Retinal pigment epithelial cell (primary cell): ENCODE measurements around the gene KRTAP10-6.
"Not testable (repeated sequence)": the region's sequence is repeated elsewhere in the genome, so short reads cannot be mapped to it uniquely, and the experiment has no call there.

Experiments used
- DNase-seq: peaks from one replicate; pipeline ENCODE4 v3.0.0-alpha.2; 2010; ENCODE audit warnings: low read depth
- H3K4me3 ChIP-seq: 2 replicates; pipeline ENCODE4 v1.5.1; 2011; ENCODE audit warnings: mild to moderate bottlenecking, low read length, control low read depth, moderate library complexity
- TF ChIP-seq, protein P1 (sequence below): conservative IDR thresholded peaks from 2 replicates; pipeline ENCODE4 v1.5.1; 2011; ENCODE audit warnings: low read depth, low read length, control low read depth, inconsistent platforms

Gene KRTAP10-6

DNA sequence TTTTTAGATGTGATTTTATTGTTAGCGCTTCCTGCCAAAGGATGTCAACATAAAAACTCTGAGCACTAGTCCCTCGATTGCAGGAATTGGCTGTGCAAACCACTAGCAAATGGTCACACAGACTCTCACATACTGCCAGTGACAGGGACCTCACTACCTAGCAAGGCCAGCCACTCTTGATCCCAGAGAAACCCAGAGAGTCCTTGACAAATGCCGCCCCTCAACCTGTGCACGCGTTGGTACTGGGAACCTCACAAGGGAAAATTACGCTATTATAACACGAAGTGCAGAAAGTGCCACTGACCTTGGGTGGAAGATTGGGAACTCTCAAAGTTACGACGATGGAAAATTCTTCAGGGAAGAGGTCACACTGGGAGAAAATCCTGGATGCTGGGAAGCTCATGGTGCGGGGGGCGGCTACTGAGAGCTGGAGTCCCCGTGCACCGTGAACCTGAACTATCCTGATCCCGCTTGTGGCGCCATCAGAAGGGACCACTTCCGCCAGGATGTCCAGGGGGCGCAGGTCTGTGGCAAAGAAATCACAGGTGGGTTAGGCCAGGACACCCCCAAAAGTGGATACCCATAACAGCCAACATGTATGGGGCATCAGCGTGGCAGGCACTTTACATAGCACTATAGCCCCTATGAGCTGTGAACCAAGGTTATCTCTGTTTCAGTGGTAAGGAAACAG is 24.7 kb downstream of the KRTAP10-6 start:
- DNase-seq = no peak
- no peak overlapping the region for H3K4me3 ChIP-seq
- TF ChIP-seq, protein P1, sequence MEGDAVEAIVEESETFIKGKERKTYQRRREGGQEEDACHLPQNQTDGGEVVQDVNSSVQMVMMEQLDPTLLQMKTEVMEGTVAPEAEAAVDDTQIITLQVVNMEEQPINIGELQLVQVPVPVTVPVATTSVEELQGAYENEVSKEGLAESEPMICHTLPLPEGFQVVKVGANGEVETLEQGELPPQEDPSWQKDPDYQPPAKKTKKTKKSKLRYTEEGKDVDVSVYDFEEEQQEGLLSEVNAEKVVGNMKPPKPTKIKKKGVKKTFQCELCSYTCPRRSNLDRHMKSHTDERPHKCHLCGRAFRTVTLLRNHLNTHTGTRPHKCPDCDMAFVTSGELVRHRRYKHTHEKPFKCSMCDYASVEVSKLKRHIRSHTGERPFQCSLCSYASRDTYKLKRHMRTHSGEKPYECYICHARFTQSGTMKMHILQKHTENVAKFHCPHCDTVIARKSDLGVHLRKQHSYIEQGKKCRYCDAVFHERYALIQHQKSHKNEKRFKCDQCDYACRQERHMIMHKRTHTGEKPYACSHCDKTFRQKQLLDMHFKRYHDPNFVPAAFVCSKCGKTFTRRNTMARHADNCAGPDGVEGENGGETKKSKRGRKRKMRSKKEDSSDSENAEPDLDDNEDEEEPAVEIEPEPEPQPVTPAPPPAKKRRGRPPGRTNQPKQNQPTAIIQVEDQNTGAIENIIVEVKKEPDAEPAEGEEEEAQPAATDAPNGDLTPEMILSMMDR = no peak

DNA sequence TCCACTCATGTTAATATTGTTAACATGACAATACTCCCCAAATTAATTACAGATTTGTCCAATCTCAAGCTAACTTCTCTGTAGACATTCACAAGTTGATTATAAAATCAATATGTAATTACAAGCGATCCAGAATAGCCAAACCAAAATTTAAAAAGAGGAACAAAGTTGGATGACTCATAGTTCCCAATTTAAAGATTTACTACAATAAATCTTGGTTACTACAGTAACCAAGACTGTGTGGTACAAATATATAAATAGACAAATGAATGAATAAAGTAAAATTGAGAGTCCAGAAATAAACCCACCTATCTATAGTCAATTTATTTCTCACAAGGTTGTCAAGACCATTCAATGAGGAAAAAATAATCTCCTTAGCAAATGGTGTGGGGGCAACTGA is 25.9 kb downstream of the KRTAP10-6 start:
- H3K4me3 ChIP-seq = no peak overlapping the region
- no peak for DNase-seq
- TF ChIP-seq, protein P1 = no peak

DNA sequence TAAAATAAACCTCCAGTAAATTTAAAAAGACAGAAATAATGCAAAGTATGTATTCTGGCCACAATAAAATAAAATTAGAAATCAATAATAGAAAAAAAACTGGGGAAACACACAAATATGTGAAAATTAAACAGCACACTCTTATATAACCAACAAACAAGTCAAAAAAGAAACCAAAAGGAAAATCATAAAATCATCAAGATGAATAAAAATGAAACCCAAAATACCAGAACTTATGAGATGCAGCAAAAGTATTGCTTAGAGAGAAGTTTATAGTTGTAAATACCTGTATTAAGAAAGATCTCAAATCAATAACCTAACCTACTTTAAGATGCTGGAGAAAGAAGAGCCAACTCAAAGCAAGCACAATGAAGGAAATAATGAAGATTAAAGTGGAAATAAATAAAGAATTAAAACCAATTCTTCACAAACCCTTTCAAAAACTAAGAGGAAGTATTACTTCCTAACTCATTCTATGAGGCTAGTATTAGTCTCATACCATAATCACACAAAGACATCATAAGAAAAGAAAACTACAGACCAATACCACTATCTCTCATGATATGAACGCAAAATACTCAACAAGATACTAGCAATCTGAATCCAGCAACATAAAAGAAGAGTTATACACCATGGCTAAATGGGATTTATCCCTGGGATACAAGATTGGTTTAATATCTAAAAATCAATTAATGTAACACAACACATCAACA is 27.3 kb downstream of the KRTAP10-6 start:
- H3K4me3 ChIP-seq = no peak overlapping the region
- DNase-seq = no peak
- TF ChIP-seq, protein P1 = no peak

DNA sequence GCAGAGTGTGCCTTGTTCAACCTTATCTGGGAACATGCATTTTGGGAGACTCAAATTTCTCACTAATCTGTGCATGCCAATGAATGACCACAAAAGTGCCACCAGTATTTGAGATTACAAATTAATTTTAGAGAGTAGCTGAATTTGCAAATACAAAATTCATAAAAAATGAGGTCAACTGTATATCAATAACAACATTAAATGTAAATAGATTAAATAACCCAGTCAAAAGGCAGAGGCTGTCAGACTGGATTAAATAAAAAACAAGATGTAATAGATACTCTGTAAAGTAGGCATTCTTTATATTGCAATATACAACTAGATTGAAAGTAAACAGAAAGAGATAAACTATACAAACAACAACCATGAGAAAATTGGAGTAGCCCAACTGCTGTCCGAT is 28.2 kb downstream of the KRTAP10-6 start:
- TF ChIP-seq, protein P1 = no peak
- no peak overlapping the region for H3K4me3 ChIP-seq
- no peak for DNase-seq

DNA sequence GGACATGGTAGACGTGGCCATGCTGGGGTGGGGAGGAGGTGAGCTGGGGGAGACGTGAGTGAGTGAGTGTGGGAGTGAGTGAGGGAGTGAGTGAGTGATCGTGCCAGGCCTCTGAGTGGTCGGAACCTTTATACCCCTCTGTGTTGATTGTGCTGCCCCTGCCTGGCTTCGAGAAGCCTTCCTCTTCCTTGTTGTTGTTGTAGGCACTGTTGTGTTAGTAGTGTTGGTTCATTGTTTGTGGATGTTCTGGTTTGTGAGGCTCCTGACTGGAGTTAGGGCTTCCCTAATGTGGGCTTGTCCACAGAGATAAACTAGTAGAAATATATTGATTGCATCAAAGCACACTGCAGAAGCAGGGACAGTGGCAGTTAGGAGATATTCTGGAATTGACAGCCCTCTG is 33.6 kb downstream of the KRTAP10-6 start, which contains the start of gene KRTAP10-3:
TSS of gene KRTAP10-3 (minus strand) at position 101 of the 400 bp plus-strand sequence. CDS start at position 21, 80 bp downstream.
- TF ChIP-seq, protein P1 = no peak
- no peak within 1 kb of the TSS for H3K4me3 ChIP-seq
- DNase-seq = no peak

DNA sequence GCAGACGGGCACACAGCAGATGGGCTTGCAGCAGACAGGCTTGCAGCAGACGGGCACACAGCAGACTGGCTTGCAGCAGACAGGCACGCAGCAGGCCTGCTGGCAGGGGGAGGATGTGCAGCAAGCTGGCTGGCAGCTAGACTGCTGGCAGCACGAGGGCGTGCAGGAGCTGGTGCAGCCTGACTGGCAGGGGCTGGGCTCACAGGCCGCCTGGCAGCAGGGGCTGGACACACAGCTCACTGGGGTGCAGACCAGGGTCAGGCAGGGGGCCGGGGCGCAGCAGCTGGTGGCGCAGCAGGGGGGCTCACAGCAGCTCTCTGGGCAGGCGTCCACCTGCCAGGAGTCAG is 34.0 kb downstream of the KRTAP10-6 start:
- not testable (repeated sequence) for H3K4me3 ChIP-seq, DNase-seq

DNA sequence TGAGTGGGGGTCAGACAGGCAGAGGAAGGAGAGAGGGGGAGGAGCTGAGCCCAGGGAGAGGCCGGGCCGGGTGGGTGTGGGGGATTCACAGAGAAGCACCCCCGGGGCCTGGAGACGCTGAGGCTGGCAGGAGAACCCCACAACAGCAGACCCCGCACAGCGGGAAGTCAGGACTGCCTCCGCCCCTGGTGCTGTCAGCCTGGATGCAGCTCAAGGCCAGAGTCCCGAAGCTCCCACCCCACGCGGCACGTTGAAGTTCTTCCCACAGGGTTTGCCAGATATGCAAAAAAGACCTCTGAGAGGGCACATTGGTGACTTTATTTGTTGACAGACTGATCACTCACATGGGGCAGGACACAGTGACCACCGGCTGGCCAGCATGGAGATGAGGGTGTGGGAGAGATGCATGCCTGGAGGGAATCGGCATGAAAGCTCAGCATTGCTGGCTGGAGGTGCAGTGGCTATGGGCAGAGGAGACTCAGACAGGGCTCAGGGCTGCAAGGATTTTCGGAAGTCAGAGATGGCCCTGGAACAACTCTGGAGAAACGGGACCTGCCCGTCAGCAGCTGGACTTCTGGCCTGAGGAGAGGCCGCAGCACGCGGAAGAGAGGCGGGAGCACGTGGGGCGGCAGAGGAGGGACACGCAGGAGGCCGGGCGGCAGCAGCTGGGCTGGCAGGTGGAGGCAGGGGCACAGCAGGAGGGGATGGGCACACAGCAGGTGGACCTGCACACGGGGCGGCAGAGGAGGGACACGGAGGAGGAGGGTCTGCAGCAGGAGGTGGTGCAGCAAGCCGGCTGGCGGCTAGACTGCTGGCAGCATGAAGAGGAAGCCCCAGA is 34.6 kb downstream of the KRTAP10-6 start:
- TF ChIP-seq, protein P1 = no peak

More for the DNA sequence above, 34.6 kb downstream of the KRTAP10-6 start:
- H3K4me3 ChIP-seq = no peak overlapping the region
- no peak for DNase-seq
